Neural progenitor cell (in vitro differentiated cells): ENCODE measurements around the gene AQP10. TPM values are rescaled to one million over a fixed set of nuclear protein-coding genes. Genes with fewer than 3 reads are reported as not detected.

Experiments used
- DNase-seq: peaks from one replicate; pipeline ENCODE4 v3.0.0-alpha.2; 2016; ENCODE audit warnings: low spot score
- H2AFZ ChIP-seq: fragments of 200-600 bp; sonication (generic); replicated peaks from 2 replicates; pipeline ENCODE4 v1.6.1; 2016; ENCODE audit warnings: antibody characterized with exemption
- H3F3A ChIP-seq: fragments of 200-600 bp; sonication (generic); 2 replicates; pipeline ENCODE4 v1.6.1; 2016; ENCODE audit warnings: antibody characterized with exemption, low read depth
- H3K27ac ChIP-seq: fragments of 200-600 bp; sonication (generic); 2 replicates; pipeline ENCODE4 v1.5.1; 2016; ENCODE audit warnings: mild to moderate bottlenecking
- H3K27me3 ChIP-seq: fragments of 200-600 bp; sonication (generic); 2 replicates; pipeline ENCODE4 v1.6.1; 2016; ENCODE audit warnings: mild to moderate bottlenecking, moderate library complexity
- H3K36me3 ChIP-seq: fragments of 200-600 bp; sonication (generic); 2 replicates; pipeline ENCODE4 v1.5.1; 2016
- H3K4me1 ChIP-seq: fragments of 200-600 bp; sonication (generic); 2 replicates; pipeline ENCODE4 v1.6.1; 2016; ENCODE audit warnings: mixed run types
- H3K4me2 ChIP-seq: fragments of 200-600 bp; sonication (generic); 2 replicates; pipeline ENCODE4 v1.6.1; 2016
- H3K4me3 ChIP-seq: fragments of 200-600 bp; sonication (generic); 2 replicates; pipeline ENCODE4 v1.5.1; 2016
- H3K79me2 ChIP-seq: fragments of 200-600 bp; sonication (generic); 2 replicates; pipeline ENCODE4 v1.6.1; 2016; ENCODE audit warnings: low read depth
- H3K9ac ChIP-seq: fragments of 200-600 bp; sonication (generic); 2 replicates; pipeline ENCODE4 v1.6.1; 2016
- H3K9me3 ChIP-seq: fragments of 200-600 bp; sonication (generic); 2 replicates; pipeline ENCODE4 v1.5.1; 2016; ENCODE audit warnings: low read depth
- H4K20me1 ChIP-seq: fragments of 200-600 bp; sonication (generic); 2 replicates; pipeline ENCODE4 v1.6.1; 2016; ENCODE audit warnings: low read depth
- H3K27ac Mint-ChIP-seq: 3 replicates; pipeline ENCODE4 v1.8.0; 2021; ENCODE audit warnings: mixed read lengths
- H3K27me3 Mint-ChIP-seq: 2 replicates; pipeline ENCODE4 v1.8.0; 2022; ENCODE audit warnings: low read depth, mild to moderate bottlenecking, inconsistent platforms, moderate library complexity, mixed read lengths; ENCODE audit not compliant: insufficient read depth
- H3K36me3 Mint-ChIP-seq: 3 replicates; pipeline ENCODE4 v1.8.0; 2021; ENCODE audit warnings: mixed read lengths
- H3K4me1 Mint-ChIP-seq: 3 replicates; pipeline ENCODE4 v1.8.0; 2021; ENCODE audit warnings: mixed read lengths
- H3K4me3 Mint-ChIP-seq: 3 replicates; pipeline ENCODE4 v1.8.0; 2021; ENCODE audit warnings: mild to moderate bottlenecking, moderate library complexity, mixed read lengths
- H3K9me3 Mint-ChIP-seq: 3 replicates; pipeline ENCODE4 v1.8.0; 2020; ENCODE audit warnings: mixed read lengths
- EZH2 ChIP-seq: fragments of 200-600 bp; sonication (generic); IDR thresholded peaks from 2 replicates; pipeline ENCODE4 v1.6.1; 2017; ENCODE audit warnings: antibody characterized with exemption, mild to moderate bottlenecking, moderate library complexity
- EZH2phosphoT487 ChIP-seq: fragments of 200-600 bp; sonication (generic); IDR thresholded peaks from 2 replicates; pipeline ENCODE4 v1.6.1; 2017; ENCODE audit warnings: antibody characterized with exemption
- total RNA-seq: library from RNA; depleted of rRNA; stranded (reverse); fragments of >200 nt; gene quantifications from 2 replicates; pipeline ENCODE4 v1.2.3, GENCODE V29; 2015; ENCODE audit warnings: low replicate concordance
- TF ChIP-seq, protein P1 (sequence below): fragments of 200-600 bp; sonication (generic); IDR thresholded peaks from 2 replicates; pipeline ENCODE4 v1.5.1; 2017; ENCODE audit warnings: antibody characterized with exemption, mild to moderate bottlenecking

Gene AQP10
- total RNA-seq, 1 donor from 2014 or later, result not detected

DNA sequence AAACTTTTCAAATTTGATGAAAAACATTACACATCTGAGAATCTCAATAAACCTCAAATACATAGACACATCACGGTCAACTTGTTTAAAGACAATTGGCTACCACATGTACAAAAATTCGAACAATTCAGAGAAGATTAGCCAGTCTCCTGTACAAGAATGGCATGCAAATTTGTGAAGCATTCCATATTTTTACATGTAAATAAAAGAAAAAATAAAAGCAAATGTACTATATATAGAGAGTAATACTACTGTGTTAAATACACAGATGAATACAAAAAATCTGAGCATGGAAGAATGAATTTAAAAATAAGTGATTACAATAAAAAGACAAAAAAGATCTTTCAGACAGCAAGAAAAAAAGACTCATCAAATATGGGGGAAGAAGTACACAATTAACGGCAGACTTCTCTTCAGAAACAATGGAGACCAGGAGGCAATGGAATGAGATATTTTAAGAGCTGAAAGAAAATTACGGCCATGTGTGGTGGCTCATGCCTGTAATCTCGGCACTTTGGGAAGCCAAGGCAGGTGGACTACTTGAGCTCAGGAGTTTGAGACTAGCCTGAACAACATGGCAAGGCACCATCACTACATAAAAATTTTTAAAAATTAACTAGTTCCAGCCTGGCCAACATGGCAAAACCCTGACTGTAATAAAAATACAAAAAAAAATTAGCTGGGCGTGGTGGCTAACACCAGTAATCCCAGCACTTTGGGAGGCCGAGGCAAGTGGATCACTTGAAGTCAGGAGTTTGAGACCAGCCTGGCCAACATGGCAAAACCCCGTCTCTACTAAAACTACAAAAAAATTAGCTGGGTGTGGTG is 25.3 kb upstream of the AQP10 start:
- DNase-seq, result no peak
- Histone ChIP-seq H3K4me1 (peaks cover 10% of the 10 kb centered on the region), H4K20me1 (no peaks in the 10 kb centered on the region), H3K79me2 (no peaks in the 10 kb centered on the region), H3K27me3 (no peaks in the 10 kb centered on the region), H2AFZ (no peak overlapping the region), H3K27ac (no peak overlapping the region), H3K9ac (no peak overlapping the region), H3F3A (peaks cover 9% of the 10 kb centered on the region), H3K36me3 (no peaks in the 10 kb centered on the region), H3K9me3 (peaks cover 13% of the 10 kb centered on the region), H3K4me3 (no peak overlapping the region), H3K4me2 (no peak overlapping the region)
- H3K27ac Mint-ChIP-seq, result no peak overlapping the region
- H3K9me3 Mint-ChIP-seq, result peaks cover 32% of the 10 kb centered on the region
- peaks cover 2% of the 10 kb centered on the region for H3K27me3 Mint-ChIP-seq
- H3K4me3 Mint-ChIP-seq, result no peak overlapping the region
- TF ChIP-seq EZH2phosphoT487 (no peak), EZH2 (no peak)
- TF ChIP-seq, protein P1, sequence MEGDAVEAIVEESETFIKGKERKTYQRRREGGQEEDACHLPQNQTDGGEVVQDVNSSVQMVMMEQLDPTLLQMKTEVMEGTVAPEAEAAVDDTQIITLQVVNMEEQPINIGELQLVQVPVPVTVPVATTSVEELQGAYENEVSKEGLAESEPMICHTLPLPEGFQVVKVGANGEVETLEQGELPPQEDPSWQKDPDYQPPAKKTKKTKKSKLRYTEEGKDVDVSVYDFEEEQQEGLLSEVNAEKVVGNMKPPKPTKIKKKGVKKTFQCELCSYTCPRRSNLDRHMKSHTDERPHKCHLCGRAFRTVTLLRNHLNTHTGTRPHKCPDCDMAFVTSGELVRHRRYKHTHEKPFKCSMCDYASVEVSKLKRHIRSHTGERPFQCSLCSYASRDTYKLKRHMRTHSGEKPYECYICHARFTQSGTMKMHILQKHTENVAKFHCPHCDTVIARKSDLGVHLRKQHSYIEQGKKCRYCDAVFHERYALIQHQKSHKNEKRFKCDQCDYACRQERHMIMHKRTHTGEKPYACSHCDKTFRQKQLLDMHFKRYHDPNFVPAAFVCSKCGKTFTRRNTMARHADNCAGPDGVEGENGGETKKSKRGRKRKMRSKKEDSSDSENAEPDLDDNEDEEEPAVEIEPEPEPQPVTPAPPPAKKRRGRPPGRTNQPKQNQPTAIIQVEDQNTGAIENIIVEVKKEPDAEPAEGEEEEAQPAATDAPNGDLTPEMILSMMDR, result no peak
- H3K36me3 Mint-ChIP-seq, result peaks cover 2% of the 10 kb centered on the region
- peaks cover 7% of the 10 kb centered on the region for H3K4me1 Mint-ChIP-seq

DNA sequence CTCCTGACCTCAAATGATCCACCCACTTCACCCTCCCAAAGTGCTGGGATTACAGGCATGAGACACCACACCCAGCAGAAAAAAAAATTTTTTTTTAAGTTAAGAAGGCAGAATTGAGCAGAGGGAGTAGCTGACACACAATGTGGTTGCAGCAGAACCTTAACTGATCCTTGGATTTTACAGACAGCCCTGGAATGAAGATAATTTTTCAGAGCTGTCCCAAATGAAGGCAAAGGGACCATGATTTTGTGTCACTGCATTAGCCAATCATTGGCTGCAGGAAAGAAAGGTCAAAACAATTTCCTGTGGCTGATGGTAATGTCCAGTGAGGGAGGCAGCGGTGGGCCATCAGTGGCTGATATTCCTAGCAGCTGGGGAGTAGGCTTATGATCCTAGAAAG is 19.3 kb upstream of the AQP10 start:
- Histone ChIP-seq H3K4me3 (no peak overlapping the region), H3F3A (no peaks in the 10 kb centered on the region)
- H3K27me3 Mint-ChIP-seq, result no peaks in the 10 kb centered on the region

DNA sequence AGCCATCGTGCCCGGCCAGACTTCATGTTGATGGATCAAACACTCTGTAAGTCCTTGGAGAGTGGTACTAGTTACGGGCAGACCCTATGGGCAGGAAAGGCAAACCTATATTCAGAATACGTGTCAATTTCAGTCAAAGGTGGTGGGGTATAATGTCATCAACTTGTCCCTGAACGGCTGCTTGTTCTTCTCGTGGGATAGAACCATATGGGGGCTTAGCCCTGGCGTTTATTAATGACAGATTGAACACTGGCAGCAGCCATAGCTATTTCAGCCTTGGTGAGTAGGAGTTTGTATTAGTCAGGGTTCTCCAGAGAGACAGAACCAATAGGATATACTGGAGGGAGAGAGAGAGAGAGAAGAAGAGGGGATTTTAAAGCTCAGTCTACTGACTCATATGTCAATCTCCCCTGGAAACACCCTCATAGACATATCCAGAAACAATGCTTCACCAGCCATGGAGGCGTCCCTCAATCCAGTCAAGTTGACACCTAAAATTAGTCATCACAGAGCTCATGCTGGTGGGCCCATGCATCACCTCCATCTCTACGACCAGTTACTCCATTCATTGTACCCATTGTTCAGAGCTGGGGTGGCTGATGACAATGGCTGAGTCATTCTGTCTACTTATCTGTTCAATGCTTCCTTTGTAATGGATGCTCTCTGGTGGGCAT is 16.1 kb upstream of the AQP10 start:
- no peak for DNase-seq
- H2AFZ ChIP-seq, result no peak overlapping the region
- Mint-ChIP-seq H3K27ac (no peak overlapping the region), H3K27me3 (no peaks in the 10 kb centered on the region), H3K4me3 (no peak overlapping the region), H3K4me1 (no peaks in the 10 kb centered on the region), H3K36me3 (no peaks in the 10 kb centered on the region), H3K9me3 (peaks cover 4% of the 10 kb centered on the region)
- H3K4me1 ChIP-seq, result no peaks in the 10 kb centered on the region
- H3K4me3 ChIP-seq, result no peak overlapping the region
- no peaks in the 10 kb centered on the region for H3F3A ChIP-seq
- H3K36me3 ChIP-seq, result no peaks in the 10 kb centered on the region
- no peaks in the 10 kb centered on the region for H3K9me3 ChIP-seq
- H3K27me3 ChIP-seq, result no peaks in the 10 kb centered on the region
- H3K9ac ChIP-seq, result no peak overlapping the region
- H4K20me1 ChIP-seq, result no peaks in the 10 kb centered on the region
- H3K27ac ChIP-seq, result no peak overlapping the region
- H3K79me2 ChIP-seq, result no peaks in the 10 kb centered on the region
- no peak for TF ChIP-seq EZH2phosphoT487
- no peak for TF ChIP-seq EZH2
- TF ChIP-seq, protein P1, result no peak
- H3K4me2 ChIP-seq, result no peak overlapping the region

More for the DNA sequence above, 19.3 kb upstream of the AQP10 start:
- no peak for DNase-seq
- no peaks in the 10 kb centered on the region for H3K36me3 ChIP-seq
- peaks cover 6% of the 10 kb centered on the region for H3K9me3 Mint-ChIP-seq
- no peak overlapping the region for H3K4me3 Mint-ChIP-seq
- H3K36me3 Mint-ChIP-seq, result no peaks in the 10 kb centered on the region
- H3K9me3 ChIP-seq, result no peaks in the 10 kb centered on the region
- no peaks in the 10 kb centered on the region for H3K4me1 Mint-ChIP-seq
- H3K4me1 ChIP-seq, result no peaks in the 10 kb centered on the region
- TF ChIP-seq, protein P1, result no peak
- TF ChIP-seq EZH2 (no peak), EZH2phosphoT487 (no peak)
- H3K27me3 ChIP-seq, result no peaks in the 10 kb centered on the region
- no peaks in the 10 kb centered on the region for H3K79me2 ChIP-seq
- no peak overlapping the region for H3K27ac Mint-ChIP-seq
- H2AFZ ChIP-seq, result no peak overlapping the region
- H3K9ac ChIP-seq, result no peak overlapping the region
- H3K4me2 ChIP-seq, result no peak overlapping the region
- no peaks in the 10 kb centered on the region for H4K20me1 ChIP-seq
- H3K27ac ChIP-seq, result no peak overlapping the region
